Stimulated activated CD8-positive, alpha-beta memory T cell treated with anti-CD3 and anti-CD28 coated beads, Interleukin-4, amount 100 ng/mL, for 1 hour (primary cell): ENCODE results near the gene GAL3ST2.
"Not testable (repeated sequence)": the region's sequence is repeated elsewhere in the genome, so short reads cannot be mapped to it uniquely, and the experiment has no call there.

Source experiments
- DNase-seq, 2 donors: peaks; one replicate each; pipeline ENCODE4 v3.0.0-alpha.2; 2020; ENCODE audit warnings: low read depth in 2 of 2, low spot score in 1 of 2

GAL3ST2 gene

GRCh38 chr2:241806217-241806616, 29.6 kb downstream of the GAL3ST2 start:
- DNase-seq = not testable (repeated sequence)

GRCh38 chr2:241808051-241808720, 31.6 kb downstream of the GAL3ST2 start:
- no peak for DNase-seq

DNA sequence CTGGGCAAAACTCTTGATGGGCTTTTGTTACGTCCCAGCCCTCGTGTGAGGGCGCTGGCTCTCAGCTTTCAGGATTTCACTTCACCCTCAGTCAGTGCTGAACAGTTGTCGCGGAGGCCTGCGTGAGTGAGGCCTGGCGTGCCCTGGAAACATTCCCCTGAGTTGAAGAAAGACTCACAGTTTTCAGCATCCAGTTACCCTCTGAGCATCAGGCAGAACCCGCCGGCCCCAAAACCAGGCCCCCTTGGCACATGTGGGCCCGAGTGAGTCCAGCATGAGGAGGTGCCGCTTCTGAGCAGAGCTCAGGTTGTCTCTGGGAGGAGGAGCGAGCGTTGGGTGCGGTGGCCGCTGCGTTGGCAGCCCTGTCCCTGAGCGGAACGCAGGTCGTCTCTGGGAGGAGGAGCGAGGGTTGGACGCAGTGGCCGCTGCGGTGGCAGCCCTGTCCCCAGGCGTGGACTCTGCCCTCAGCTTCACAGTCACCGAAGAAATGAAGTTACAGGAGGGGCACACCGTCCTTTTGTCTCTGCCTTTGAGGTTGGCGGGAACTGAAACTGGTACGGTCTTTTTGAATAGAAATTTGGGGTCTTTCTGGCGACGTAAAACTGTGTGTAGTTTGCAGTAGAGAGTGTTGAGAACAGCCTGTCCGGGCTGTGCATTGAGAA, 32.2 kb downstream of the GAL3ST2 start, which contains the start of gene NEU4:
Gene NEU4 (plus strand): TSS at position 473 of the 662 bp plus-strand sequence. CDS start 5,292 bp downstream, outside the sequence.
- no peak for DNase-seq

DNA sequence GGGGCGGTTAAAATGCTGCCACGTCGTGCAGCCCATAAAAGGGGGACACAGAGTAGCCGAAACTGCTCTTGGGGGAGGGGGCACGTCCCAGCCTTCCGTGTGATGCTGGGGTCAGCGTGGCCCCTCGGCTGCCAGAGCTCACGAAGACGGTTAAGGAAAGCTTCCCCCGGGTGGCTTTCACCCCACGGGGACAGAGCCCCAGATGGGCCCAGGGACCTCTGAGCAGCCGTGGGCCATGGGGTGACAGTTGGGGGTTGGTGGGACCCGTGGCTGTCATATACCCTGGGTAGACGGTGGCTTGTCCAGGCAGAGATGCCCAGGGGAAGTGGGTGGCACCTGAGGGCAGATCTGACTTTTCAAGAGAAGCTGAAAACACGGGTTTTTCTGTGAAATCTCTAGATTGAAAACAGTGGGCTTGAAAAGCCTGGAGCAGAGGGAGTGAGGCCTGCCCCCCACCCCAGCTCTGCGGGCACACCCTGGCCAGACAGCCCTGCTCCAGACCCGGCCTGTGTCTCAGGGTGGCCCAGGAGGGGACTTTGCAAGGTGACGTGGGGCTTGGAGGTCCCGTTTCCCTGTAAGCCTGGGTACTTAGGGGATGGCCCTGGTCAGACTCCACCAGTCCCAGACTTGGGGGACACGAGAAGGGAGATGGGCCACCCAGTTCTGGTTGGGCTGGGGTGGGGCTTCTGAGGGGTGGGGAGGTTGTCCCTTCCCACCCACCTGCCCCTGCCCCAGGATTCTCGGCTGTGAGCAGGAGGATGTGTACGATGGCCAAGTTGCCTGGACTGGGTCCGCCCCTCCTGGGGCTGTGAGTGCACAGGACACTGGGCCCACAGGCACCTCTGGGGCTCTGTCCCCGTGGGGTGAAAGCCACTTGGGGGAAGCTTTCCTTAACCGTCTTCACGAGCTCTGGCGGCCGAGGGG, 33.0 kb downstream of the GAL3ST2 start:
- no peak for DNase-seq

GRCh38 chr2:241810307-241811200, 33.9 kb downstream of the GAL3ST2 start:
- DNase-seq = no peak

- no peak for DNase-seq
These were observed 34.8 kb downstream of the GAL3ST2 start for GRCh38 chr2:241811201-241811951.

DNA sequence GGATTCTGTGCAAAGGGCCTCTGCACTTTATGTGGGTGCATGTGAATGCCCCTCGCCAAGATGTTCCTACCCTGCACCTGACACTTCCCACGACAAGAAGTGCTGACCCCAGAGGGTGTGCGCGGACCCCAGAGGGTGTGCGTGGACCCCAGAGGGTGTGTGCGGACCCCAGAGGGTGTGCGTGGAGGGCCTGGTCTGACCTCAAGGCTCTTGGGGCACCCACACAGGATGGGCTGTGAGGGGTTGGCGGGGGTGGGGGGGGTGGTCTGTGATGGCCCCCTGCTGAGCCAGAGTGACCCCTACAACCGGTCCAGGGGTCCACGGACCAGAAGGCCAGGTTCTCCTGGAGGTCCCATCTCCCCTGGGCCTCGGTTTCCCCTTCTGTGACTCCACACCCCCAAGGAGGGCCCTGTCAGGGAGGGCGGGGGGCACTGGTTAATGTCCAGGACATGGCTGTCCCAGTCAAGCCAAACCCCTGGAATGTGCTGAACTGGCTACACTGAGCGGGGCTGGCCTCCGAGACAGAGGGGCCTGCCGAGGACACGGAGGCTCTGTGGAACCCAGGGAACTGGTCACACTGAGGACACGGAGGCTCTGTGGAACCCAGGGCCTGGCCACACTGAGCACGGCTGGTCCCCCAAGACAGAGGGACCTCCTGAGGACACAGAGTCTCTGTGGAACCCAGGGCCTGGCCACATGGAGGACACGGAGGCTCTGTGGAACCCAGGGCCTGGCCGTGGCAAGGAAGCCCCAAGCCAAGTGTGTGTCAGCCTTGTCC, 35.5 kb downstream of the GAL3ST2 start:
- no peak for DNase-seq

- DNase-seq = no peak
These were observed 36.4 kb downstream of the GAL3ST2 start for GRCh38 chr2:241812730-241813643.

DNA sequence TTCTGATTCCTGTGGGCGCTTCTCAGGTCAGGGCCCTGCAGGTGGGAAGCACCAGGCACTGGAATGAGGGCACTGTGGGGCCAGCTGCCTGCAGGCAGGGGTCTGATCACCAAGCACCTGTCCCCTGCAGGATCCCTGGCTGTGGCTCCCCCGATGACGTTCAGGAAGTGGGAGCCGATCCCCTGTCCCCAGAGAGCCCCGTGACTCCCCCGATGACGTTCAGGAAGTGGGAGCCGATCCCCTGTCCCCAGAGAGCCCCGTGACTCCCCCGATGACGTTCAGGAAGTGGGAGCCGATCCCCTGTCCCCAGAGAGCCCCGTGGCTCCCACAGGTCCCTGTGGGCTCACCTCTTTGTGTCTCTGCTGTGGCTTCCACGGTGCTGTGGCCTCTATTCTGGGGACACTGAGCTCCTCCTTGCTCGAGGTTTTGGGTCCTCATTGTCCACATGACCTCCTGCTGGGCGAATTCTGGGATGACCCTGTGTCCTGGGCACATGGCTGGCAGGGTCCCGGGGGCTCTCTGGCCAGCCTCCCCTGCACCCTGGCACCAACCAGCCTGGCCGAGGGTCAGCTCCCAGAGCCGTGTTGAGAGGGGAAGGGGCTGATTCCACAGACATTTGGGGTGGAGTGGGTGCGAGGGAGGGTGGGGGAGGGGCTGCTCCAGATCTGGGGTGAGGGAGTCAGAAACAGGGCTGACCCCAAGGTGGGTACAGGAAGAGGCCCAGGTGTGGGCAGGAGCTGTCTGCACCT, 37.2 kb downstream of the GAL3ST2 start:
- no peak for DNase-seq

GRCh38 chr2:241814393-241814642, 37.7 kb downstream of the GAL3ST2 start:
- no peak for DNase-seq

GRCh38 chr2:241814643-241815476, 38.2 kb downstream of the GAL3ST2 start:
- DNase-seq = no peak

DNA sequence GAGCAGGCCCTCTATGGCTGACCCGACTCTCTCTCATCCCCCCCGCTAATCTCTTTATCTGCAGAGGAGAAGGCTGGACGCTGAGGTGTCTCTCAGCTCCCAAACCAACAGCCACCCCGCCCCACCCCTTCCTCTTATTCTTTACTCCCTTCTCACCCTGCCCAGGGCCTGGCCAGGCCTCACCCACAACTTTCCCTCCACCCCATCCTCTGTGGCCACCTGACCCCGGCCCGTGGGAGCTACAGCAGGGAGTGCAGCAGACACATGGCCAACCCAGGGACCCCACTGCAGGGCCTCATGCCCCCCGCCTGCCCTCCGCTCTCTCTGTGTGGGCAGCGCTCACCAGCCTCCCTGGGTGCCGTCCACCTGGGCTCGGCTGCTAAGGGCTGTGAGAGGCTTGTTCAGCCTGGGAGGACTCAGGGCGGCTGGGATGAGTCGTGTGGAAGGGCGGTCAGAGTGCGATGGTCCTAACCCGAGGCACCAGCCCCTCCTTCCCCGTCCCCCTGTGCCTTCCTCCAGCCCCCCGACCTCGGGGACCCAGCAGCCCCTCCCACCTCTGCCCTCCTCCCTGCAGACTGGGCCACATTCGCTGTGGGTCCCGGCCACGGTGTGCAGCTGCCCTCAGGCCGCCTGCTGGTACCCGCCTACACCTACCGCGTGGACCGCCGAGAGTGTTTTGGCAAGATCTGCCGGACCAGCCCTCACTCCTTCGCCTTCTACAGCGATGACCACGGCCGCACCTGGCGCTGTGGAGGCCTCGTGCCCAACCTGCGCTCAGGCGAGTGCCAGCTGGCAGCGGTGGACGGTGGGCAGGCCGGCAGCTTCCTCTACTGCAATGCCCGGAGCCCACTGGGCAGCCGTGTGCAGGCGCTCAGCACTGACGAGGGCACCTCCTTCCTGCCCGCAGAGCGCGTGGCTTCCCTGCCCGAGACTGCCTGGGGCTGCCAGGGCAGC, 39.1 kb downstream of the GAL3ST2 start:
- no peak for DNase-seq

GRCh38 chr2:241816431-241817121, 40.0 kb downstream of the GAL3ST2 start:
- DNase-seq = no peak

- no peak for DNase-seq
These were observed 40.7 kb downstream of the GAL3ST2 start for GRCh38 chr2:241817126-241817820.
